ENCODE results near the gene SIRT4.

The SIRT4 gene

DNA sequence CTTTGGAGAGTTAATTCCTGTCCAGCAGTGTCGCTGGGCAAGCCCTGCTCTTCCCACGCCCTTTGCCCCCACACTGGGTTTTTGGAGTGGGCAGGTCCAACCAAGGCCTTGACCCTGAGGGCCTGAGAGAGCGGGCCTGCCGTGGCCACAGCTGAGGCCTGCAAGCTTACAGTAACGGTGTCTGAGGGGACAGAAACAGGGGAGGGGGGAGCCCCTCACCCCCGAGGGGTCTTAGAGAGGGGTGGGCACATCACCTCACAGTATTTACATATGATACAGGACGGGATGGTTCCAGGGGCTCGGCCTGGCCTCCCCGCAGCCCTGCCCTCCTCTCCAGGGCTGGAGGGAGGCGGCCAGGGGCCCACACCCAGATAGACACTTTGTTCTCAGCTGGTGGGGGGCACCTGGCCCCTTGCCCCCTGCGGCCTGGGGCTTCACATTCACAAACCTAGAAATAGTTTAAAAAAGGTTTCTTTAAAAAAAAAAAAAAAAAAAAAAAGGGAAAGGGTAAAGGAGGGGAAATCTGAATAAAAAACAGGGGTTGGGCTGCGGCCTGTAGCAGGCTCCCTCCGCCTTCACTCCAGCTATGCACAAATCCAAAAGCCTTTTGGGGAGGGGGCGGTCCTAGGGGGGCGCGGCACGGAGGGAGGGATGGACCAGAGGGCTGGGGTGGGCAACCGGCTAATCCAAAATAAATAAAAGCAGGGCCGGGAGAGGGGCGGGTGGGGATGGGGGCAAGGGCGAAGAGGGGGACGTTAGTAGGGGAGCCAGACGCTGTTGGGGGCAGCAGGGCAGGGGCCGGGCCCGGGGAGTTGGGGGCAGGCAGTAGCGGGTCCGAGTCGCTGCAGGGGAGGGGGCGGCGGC, 40.3 kb downstream of the SIRT4 start:
- peaks cover 10% of the 10 kb centered on the region for H3K27me3 Mint-ChIP-seq

DNA sequence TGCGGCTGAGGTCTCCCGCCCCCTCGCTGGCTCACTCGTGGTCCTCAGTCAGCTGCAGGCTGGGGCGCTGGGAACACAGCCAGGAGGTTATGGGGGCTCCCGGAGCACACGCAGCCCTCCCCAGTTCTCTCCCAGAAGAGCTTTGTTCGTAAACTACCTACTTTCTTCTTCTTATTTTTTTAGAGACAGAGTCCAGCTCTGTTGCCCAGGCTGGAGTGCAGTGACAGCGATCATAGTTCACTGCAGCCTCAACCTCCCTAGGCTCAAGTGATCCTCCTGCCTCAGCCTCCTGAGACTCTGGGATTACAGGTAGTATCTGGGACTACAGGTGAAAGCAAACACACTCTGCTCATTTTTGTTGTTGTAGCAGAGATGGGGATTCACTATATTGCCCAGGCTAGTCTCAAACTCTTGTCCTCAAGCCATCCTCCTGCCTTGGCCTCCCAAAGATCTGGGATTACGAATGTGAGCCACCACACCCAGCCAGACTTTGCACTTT, 41.0 kb downstream of the SIRT4 start:
- Mint-ChIP-seq H3K27me3 (peaks cover 4% of the 10 kb centered on the region), H3K4me3 (no peak overlapping the region), H3K27ac (no peak overlapping the region)

More for the DNA sequence above, 40.3 kb downstream of the SIRT4 start:
- Mint-ChIP-seq H3K4me3 (no peak overlapping the region), H3K27ac (no peak overlapping the region), H3K36me3 (ENCODE audit: low read depth) (peaks cover 8% of the 10 kb centered on the region), H3K4me1 (ENCODE audit: low read depth) (no peaks in the 10 kb centered on the region), H3K9me3 (peaks cover 12% of the 10 kb centered on the region)

DNA sequence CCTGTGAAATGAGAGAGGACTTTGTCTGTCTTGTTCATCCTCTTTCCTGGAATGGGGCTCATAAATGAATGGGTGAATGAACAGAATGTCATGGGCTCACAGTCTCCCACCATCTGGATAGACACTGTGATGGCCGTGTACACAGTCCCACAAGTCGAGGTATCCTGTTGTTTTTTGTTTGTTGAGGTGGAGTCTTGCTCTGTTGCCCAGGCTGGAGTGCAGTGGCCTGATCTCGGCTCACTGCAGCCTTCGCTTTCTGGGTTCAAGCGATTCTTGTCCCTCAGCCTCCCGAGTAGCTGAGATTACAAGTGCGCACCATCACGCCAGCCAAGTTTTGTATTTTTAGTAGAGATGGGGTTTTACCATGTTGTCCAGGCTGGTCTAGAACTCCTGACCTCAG, 41.6 kb downstream of the SIRT4 start:
- no peak overlapping the region for H3K4me3 Mint-ChIP-seq
- H3K27me3 Mint-ChIP-seq: peaks cover 3% of the 10 kb centered on the region
- no peak overlapping the region for H3K27ac Mint-ChIP-seq
- no peaks in the 10 kb centered on the region for H3K4me1 Mint-ChIP-seq (ENCODE audit: low read depth)
- H3K36me3 Mint-ChIP-seq (ENCODE audit: low read depth): no peaks in the 10 kb centered on the region
- H3K9me3 Mint-ChIP-seq: peaks cover 1% of the 10 kb centered on the region

More for the DNA sequence above, 41.0 kb downstream of the SIRT4 start:
- Mint-ChIP-seq H3K9me3 (peaks cover 5% of the 10 kb centered on the region), H3K4me1 (ENCODE audit: low read depth) (no peaks in the 10 kb centered on the region), H3K36me3 (ENCODE audit: low read depth) (peaks cover under 1% of the 10 kb centered on the region)

DNA sequence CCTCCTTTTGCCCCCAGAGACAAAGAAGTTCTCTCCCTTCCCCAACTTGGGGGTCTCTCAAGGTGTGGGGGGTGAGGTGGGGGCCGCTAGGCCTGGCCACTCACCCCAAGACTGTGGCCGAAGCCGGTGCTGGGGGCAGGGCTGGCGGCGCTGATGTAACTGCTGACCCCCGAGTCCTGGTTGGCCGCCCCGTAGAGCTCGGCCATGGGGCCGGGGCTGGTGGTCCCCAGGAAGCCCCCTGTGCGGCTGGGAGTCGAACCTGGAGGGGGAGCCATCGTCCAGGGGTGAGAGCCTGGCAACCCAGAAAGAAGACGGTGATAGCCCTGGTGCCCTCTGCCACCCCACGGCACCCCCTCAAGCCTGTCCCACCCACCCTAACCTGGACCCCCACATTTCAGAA, 43.9 kb downstream of the SIRT4 start:
- Mint-ChIP-seq H3K36me3 (ENCODE audit: low read depth) (no peaks in the 10 kb centered on the region), H3K4me3 (no peak overlapping the region), H3K9me3 (no peaks in the 10 kb centered on the region), H3K27me3 (no peaks in the 10 kb centered on the region), H3K4me1 (ENCODE audit: low read depth) (no peaks in the 10 kb centered on the region), H3K27ac (no peak overlapping the region)

DNA sequence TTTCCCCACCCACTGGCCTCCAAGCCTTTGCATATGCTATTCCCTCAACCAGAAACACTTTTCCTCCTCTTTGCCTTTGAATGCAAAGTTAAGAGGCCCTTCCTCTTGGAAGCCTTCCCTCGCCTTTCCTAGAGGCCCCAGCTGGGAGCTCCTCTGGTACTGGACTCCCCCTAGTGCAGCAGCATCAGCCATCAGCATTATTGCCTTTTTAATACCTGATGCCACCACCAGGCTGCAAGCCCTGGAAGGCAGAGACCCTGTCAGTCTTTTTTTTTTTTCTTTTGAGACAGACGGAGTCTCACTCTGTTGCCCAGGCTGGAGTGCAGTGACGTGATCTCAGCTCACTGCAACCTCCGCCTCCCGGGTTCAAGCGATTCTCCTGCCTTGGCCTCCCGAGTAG, 44.6 kb downstream of the SIRT4 start:
- Mint-ChIP-seq H3K27ac (no peak overlapping the region), H3K9me3 (no peaks in the 10 kb centered on the region), H3K36me3 (ENCODE audit: low read depth) (no peaks in the 10 kb centered on the region), H3K27me3 (no peaks in the 10 kb centered on the region), H3K4me1 (ENCODE audit: low read depth) (no peaks in the 10 kb centered on the region), H3K4me3 (no peak overlapping the region)

DNA sequence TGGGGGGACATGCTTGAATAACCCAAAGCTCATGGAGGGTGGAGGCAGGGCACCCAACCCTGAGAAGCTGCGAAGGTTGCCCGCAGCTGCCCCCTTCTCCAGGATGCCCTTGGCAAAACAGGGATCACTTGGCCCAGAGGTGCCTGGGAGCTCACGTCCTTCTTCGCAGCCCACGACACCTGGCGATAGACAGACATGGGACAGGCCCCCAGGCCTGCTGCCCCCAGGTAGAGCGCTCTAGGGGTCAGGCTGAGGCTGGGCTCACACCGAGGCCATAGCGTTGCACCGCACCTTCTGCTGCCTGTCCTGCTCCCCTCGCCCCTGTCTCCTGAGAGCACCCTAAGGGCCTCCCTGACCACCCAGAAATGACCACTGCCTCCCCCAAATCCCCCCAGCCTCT, 45.6 kb downstream of the SIRT4 start:
- H3K4me1 Mint-ChIP-seq (ENCODE audit: low read depth): no peaks in the 10 kb centered on the region
- no peaks in the 10 kb centered on the region for H3K27me3 Mint-ChIP-seq
- no peaks in the 10 kb centered on the region for H3K36me3 Mint-ChIP-seq (ENCODE audit: low read depth)
- no peak overlapping the region for H3K4me3 Mint-ChIP-seq
- H3K27ac Mint-ChIP-seq: no peak overlapping the region
- no peaks in the 10 kb centered on the region for H3K9me3 Mint-ChIP-seq

DNA sequence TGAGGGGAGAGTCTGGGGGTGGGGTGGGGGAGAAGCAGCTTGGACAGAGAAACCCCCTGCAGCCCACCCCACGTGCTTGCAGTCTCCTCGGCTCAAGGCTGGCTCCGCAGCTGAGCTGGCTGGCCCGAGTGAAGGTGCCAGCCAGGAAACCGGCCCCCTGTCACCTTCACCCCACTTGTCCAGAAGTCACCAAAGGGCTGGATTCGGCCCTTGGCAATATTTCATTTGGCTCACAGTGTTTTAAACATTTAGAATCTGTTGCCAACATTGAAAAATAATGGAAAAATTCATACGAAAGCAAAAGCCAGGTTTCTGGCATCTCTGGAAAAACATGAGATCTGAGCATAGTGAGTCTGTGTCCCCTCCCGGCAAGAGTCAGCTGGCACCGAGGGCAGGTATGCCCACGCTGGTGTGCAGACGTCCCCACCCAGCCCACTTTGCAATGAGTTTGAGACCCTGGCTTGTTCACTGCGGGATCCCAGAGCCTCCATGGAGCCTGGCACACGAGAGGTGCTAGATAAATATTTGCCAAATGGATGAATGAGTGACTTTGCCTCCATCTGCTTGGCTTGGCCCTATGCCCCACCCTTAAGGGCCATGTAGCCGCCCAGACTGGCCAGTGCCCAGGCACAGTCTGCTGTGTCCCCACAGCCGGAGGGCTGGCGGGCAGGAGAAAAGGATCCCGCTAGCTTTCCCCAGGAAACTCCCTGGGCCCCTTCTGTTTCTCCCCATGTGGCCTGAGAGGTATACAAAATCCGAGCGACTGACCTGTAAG, 48.6 kb downstream of the SIRT4 start:
- H3K9me3 Mint-ChIP-seq: no peaks in the 10 kb centered on the region
- no peak overlapping the region for H3K4me3 Mint-ChIP-seq
- H3K4me1 Mint-ChIP-seq (ENCODE audit: low read depth): no peaks in the 10 kb centered on the region
- no peak overlapping the region for H3K27ac Mint-ChIP-seq
- no peaks in the 10 kb centered on the region for H3K36me3 Mint-ChIP-seq (ENCODE audit: low read depth)
- no peaks in the 10 kb centered on the region for H3K27me3 Mint-ChIP-seq

DNA sequence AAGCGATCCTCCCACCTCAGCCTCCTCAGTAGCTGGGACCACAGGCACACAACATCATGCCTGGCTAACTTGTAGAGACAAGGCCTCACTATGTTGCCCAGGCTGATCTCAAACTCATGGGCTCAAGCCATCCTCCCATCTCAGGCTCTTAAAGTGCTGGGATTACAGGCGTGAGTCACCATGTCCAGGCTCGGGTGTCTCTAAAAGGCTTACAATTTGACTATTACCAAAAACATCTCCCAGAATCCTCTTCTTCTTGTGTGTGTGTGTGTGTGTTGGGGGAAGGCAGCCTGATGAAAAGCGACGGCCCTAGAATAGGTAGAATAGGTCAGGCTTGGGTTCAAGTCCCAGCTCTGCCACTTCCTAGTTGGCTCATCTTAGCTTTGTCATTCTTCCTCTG, 50.0 kb downstream of the SIRT4 start:
- Mint-ChIP-seq H3K4me3 (no peak overlapping the region), H3K27ac (no peak overlapping the region), H3K27me3 (no peaks in the 10 kb centered on the region), H3K4me1 (ENCODE audit: low read depth) (peaks cover 2% of the 10 kb centered on the region), H3K9me3 (no peaks in the 10 kb centered on the region), H3K36me3 (ENCODE audit: low read depth) (no peaks in the 10 kb centered on the region)

DNA sequence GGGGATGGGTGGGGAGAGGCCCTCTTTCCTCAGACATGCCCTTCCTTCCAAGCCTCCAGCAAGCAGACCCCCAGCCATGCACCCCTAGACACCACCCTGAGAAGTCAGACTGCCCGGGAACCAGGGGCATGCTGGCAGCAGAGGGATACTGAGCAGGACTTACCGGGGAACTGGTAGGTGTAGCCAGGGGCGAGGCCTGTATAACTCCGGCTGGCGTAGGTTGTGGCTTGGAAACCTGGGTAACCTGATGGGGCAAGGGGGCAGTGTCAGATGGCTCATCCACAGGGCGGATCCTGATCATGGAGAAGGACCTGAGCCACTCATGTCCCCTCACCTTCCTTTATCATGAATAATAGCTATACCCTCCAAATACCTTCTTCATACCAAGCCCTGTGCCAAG, 51.0 kb downstream of the SIRT4 start:
- Mint-ChIP-seq H3K36me3 (ENCODE audit: low read depth) (no peaks in the 10 kb centered on the region), H3K4me1 (ENCODE audit: low read depth) (peaks cover 2% of the 10 kb centered on the region), H3K4me3 (no peak overlapping the region), H3K27ac (no peak overlapping the region), H3K9me3 (no peaks in the 10 kb centered on the region), H3K27me3 (peaks cover 5% of the 10 kb centered on the region)

DNA sequence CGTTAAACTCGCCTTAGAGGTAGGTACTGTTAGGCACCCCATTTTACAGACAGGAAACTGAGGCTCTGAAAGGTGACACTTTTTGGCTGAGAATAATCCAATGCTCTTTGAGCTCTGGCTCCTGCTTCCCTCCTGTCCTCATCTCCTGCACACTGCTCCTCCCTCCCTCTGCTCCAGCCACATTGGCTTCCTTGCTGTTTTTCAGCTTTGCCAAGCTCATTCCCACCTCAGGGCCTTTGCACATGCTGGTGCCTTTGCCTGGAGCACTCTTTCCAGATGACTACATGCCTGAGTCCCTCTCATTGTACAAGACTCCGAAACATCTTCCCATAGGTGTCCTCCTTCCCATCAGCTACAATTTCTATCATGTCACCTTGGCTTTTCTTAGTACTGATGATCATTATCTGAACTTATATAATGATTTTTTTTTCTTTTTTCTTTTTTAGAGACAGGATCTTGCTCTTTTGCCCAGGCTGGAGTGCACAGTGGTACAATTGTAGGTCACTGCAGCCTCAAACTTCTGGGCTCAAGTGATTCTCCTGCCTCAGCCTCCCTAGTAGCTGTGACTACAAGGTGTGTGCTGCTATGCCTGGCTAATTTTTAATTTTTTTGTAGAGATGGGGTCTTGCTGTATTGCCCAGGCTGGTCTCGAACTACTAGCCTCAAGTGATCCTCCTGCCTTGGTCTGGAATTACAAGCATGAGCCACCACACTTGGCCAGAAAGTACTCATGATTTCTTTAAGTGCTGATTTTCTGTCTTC, 51.6 kb downstream of the SIRT4 start:
- H3K4me3 Mint-ChIP-seq: no peak overlapping the region
- no peaks in the 10 kb centered on the region for H3K36me3 Mint-ChIP-seq (ENCODE audit: low read depth)
- peaks cover 6% of the 10 kb centered on the region for H3K27me3 Mint-ChIP-seq
- H3K4me1 Mint-ChIP-seq (ENCODE audit: low read depth): peaks cover 2% of the 10 kb centered on the region
- H3K27ac Mint-ChIP-seq: no peak overlapping the region
- no peaks in the 10 kb centered on the region for H3K9me3 Mint-ChIP-seq

DNA sequence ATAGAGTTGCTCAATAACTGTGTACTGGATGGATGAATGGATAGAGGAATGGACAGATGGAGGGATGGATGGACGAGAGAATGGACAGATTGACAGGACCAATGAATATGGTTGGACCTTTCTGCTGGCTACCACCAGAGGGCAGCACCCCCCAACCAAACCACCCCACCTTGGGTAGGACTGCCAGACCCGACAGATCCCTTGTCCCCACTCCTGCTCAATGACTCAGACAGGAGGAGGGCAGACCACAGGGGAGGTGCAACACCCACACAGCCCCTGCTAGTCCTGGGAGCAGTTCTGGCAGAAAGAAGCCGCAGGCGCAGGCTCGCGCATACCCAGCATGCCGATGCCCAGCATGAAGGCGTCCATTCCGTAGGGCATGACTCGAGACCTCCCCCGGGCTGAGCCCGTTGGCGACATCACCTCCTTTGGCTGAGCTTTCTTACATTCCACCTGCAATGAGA, 54.5 kb downstream of the SIRT4 start:
- no peak overlapping the region for H3K4me3 Mint-ChIP-seq
- H3K27ac Mint-ChIP-seq: no peak overlapping the region
- H3K27me3 Mint-ChIP-seq: peaks cover 24% of the 10 kb centered on the region
- H3K4me1 Mint-ChIP-seq (ENCODE audit: low read depth): peaks cover 2% of the 10 kb centered on the region
- no peaks in the 10 kb centered on the region for H3K9me3 Mint-ChIP-seq
- no peaks in the 10 kb centered on the region for H3K36me3 Mint-ChIP-seq (ENCODE audit: low read depth)

DNA sequence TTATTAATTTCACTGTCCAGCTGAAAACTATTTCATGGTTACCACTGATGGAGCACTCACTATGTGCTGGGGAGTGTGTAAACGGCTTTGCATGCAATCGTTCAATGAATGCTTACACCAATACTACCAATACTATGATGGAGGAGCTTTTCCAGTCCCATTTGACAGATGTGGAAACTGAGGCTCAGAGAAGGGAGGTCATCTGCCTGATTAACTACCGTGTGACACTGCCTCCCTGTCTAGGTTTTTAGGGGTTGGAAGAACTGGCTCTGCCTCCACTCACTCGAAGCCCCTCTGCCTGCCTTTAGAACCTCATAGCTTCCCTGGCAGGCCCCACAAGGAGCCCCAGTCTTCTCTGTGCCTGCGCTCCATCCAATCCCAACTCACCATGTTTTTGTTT, 55.0 kb downstream of the SIRT4 start:
- Mint-ChIP-seq H3K4me3 (no peak overlapping the region), H3K4me1 (ENCODE audit: low read depth) (peaks cover 3% of the 10 kb centered on the region), H3K36me3 (ENCODE audit: low read depth) (no peaks in the 10 kb centered on the region), H3K9me3 (no peaks in the 10 kb centered on the region), H3K27me3 (peaks cover 25% of the 10 kb centered on the region), H3K27ac (no peak overlapping the region)

DNA sequence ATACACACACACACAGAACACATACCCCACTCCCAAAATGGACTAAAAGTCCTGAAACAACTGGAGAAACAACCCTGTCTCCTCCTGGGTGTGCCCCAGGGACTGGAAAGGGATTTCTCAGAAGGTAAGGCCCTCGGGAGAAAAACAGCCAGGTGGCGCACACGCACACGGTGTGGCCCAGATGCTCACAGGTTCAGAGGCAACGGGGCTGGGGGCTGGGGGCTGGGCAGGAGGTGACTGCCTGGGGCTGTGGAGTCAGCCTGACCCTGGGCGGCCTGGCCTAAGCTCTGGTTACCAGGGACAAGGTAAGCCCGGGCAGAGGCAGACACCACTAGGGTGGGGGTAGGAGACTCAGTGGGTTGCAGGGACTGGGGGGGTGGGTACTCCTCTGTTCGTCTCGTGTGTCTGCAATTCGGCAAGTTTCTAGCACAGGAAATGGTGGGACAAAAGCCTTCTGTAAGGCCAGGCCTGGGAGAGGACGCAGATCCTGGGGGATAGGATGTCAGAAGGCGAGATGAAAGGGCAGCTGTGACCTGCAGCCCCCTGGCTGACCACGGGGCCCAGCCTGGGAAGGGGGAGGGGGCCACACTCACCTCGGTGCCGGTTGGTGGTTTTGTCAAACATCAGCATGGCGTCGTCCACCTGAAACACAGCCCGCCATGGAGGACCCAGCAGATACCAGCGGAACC, 56.4 kb downstream of the SIRT4 start:
- no peaks in the 10 kb centered on the region for H3K9me3 Mint-ChIP-seq
- H3K4me1 Mint-ChIP-seq (ENCODE audit: low read depth): peaks cover 5% of the 10 kb centered on the region
- no peak overlapping the region for H3K4me3 Mint-ChIP-seq
- H3K27ac Mint-ChIP-seq: no peak overlapping the region
- H3K27me3 Mint-ChIP-seq: peaks cover 38% of the 10 kb centered on the region
- no peaks in the 10 kb centered on the region for H3K36me3 Mint-ChIP-seq (ENCODE audit: low read depth)

DNA sequence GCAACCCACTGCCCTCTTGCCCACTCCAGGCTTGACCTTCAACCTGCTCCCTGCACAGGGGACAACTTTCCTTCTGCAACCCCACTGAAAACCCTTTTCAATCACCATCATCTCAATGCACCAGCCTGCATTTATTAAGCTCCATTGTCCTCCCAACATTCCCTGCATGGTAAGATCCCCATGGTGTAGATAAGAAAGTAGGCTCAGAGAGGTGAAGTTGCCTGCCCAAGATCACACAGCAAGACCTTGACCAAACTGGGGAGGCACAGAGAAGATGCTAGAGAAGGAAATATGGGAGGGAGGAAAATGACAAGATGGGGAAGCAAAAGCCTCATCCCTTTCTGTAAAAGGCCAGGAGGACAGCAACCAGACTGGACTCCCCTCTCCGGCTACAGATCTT, 57.0 kb downstream of the SIRT4 start:
- H3K4me3 Mint-ChIP-seq: no peak overlapping the region
- H3K36me3 Mint-ChIP-seq (ENCODE audit: low read depth): no peaks in the 10 kb centered on the region
- peaks cover 42% of the 10 kb centered on the region for H3K27me3 Mint-ChIP-seq
- H3K4me1 Mint-ChIP-seq (ENCODE audit: low read depth): peaks cover 5% of the 10 kb centered on the region
- no peaks in the 10 kb centered on the region for H3K9me3 Mint-ChIP-seq
- no peak overlapping the region for H3K27ac Mint-ChIP-seq

Data from stimulated activated naive CD8-positive, alpha-beta T cell treated with anti-CD3 and anti-CD28 coated beads, Interleukin-15, Interleukin-2, amounts not matched to agents 100 ng/mL and 50 ng/mL, for 24 hours (primary cell).